ENCODE data around the gene HNRNPF. TPM values are rescaled to one million over a fixed set of nuclear protein-coding genes. Genes with fewer than 3 reads are reported as not detected.

HNRNPF gene
- total and polyA plus RNA-seq, 2 of the 8 experiments (the other 6 are each of a cell fraction or from before 2014, with no cell fraction given) = 209 to 389 TPM

DNA sequence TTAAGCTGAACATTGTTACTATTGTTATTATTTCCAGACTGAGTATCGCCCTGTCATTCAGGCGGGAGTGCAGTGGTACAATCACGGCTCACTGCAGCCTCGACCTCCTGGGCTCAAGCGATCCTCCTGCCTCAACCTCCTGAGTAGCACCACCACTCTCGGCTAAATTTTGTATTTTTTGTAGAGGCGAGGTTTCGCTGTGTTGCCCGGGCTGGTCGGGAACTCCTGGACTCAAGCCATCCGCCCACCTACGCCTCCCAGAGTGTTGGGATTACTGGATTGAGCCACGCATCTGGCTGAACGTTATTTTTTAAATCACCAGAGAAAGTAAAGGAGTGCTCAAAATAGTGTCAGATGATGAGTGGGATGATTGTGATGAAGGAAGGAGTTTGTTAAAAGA, 1.4 kb upstream of the HNRNPF start:
- Histone ChIP-seq H4K8ac (ENCODE audit: extremely low read depth, insufficient read depth, low read length) (no peak overlapping the region), H3K27ac (ENCODE audit: low read depth, low read length) (no peak overlapping the region), H4K5ac (ENCODE audit: insufficient read length, low read depth, low read length) (no peak overlapping the region), H3K9me3 (ENCODE audit: insufficient read depth in 2 of 2, low read depth in 1 of 2, low read length in 1 of 2) (no peaks in the 10 kb centered on the region), H3K23ac (ENCODE audit: insufficient read length) (no peak overlapping the region), H3K23me2 (ENCODE audit: low read depth, low read length) (peaks cover 9% of the 10 kb centered on the region; the same call in 1 of the 2 replicates), H3K56ac (replicated peaks; ENCODE audit: insufficient read length, low read depth, low read length) (no peak overlapping the region), H2AK5ac (ENCODE audit: low read depth, low read length) (no peak overlapping the region), H3K36me3 (ENCODE audit: control insufficient read depth in 2 of 4, insufficient read depth in 4 of 4, low read length in 3 of 4) (no peaks in the 10 kb centered on the region), H3K4ac (replicated peaks; ENCODE audit: insufficient read length, low read depth, low read length) (no peak overlapping the region), H3K4me2 (ENCODE audit: insufficient read depth in 1 of 2, low read depth in 2 of 2, low read length in 2 of 2) (peak overlapping the region; percentile 80 to 81; a peak in 2 of 4 replicates), H4K20me1 (replicated peaks in 1 of 2; ENCODE audit: control insufficient read depth in 1 of 2, insufficient read depth in 2 of 2, low read length in 2 of 2) (peaks cover 6 to 7% of the 10 kb centered on the region in 2 experiments), H2BK15ac (ENCODE audit: low read length) (no peak overlapping the region), H2AFZ (ENCODE audit: low read length) (no peak overlapping the region), H3K18ac (ENCODE audit: extremely low read depth, low read length) (no peak overlapping the region), H4K91ac (replicated peaks; ENCODE audit: insufficient read length, low read length) (no peak overlapping the region), H2BK5ac (ENCODE audit: low read depth, low read length) (no peak overlapping the region), H3K4me3 (ENCODE audit: extremely low read depth in 1 of 4, insufficient read depth in 2 of 4, low read depth in 3 of 4, low read length in 4 of 4) (peak overlapping the region in 1 of 4 experiments; percentile 95; a peak in 2 of 8 replicates), H2BK12ac (ENCODE audit: low read depth, low read length) (no peak overlapping the region), H3K79me1 (ENCODE audit: low read depth, low read length) (no peaks in the 10 kb centered on the region), H2BK20ac (ENCODE audit: low read length) (no peak overlapping the region), H3K9ac (replicated peaks in 1 of 4; ENCODE audit: extremely low read depth in 1 of 4, low read depth in 3 of 4, low read length in 3 of 4) (no peak overlapping the region), H3K4me1 (replicated peaks in 1 of 4; ENCODE audit: control insufficient read depth in 3 of 4, insufficient read depth in 4 of 4, low read length in 3 of 4) (peaks cover 0 to 4% (median 0%) of the 10 kb centered on the region in 4 experiments; a peak in 3 of 7 replicates), H3K27me3 (replicated peaks in 1 of 4; ENCODE audit: control insufficient read depth in 3 of 4, extremely low read depth in 1 of 4, insufficient read depth in 3 of 4, low read length in 3 of 4) (no peaks in the 10 kb centered on the region), H2BK120ac (replicated peaks; ENCODE audit: low read depth, low read length) (no peak overlapping the region), H3K79me2 (ENCODE audit: control insufficient read depth in 1 of 2, insufficient read depth in 2 of 2, low read length in 2 of 2) (peaks cover 27 to 31% of the 10 kb centered on the region in 2 experiments), H3K14ac (ENCODE audit: insufficient read length) (no peak overlapping the region)
- FAIRE-seq = no peak
- POLR2A ChIA-PET (ENCODE audit: partially characterized antibody) = interaction anchor here (1.0 to 4.4 kb wide), 9 partner anchors 9 to 52 kb away, joined by 3 to 31 read pairs (median 7); no protein-coding TSS in a partner anchor
- CTCF ChIA-PET (ENCODE audit: partially characterized antibody) = interaction anchor here (1.8 kb wide), 1 partner anchor 20 kb away, joined by 4 read pairs; no protein-coding TSS in a partner anchor
- DNase-seq (ENCODE audit: low read depth in 1 of 2, low spot score in 2 of 2) = no peak
- 96% methylated on average over 14 of the region's 14 CpGs; no CpG with 5 or more reads in 1 of the 2 experiments for WGBS, 2 experiments (ENCODE audit: extremely low coverage in 1 of 2, insufficient coverage in 1 of 2, insufficient read length in 1 of 2, insufficient replicate concordance in 2 of 2, low coverage in 1 of 2, low lambda C conversion rate in 2 of 2, missing lambda C conversion rate in 1 of 2)
- TF ChIP-seq HDAC2 (IDR thresholded peaks at IDR 0.05; ENCODE audit: borderline replicate concordance in 1 of 2, low read depth in 2 of 2, low read length in 2 of 2) = no peak
- no peak for TF ChIP-seq POU5F1 (IDR thresholded peaks at IDR 0.05; ENCODE audit: low read depth, low read length)
- TF ChIP-seq, protein P1, sequence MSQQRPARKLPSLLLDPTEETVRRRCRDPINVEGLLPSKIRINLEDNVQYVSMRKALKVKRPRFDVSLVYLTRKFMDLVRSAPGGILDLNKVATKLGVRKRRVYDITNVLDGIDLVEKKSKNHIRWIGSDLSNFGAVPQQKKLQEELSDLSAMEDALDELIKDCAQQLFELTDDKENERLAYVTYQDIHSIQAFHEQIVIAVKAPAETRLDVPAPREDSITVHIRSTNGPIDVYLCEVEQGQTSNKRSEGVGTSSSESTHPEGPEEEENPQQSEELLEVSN (IDR thresholded peaks at IDR 0.05) = no peak
- no peak for TF ChIP-seq POLR2AphosphoS5 (IDR thresholded peaks at IDR 0.05; ENCODE audit: low read depth, low read length)
- TF ChIP-seq SIRT6 (IDR thresholded peaks at IDR 0.05; ENCODE audit: low read length) = no peak
- TF ChIP-seq JUND (IDR thresholded peaks at IDR 0.05; ENCODE audit: low read length) = no peak
- no peak for TF ChIP-seq PHF8 (conservative IDR thresholded peaks at IDR 0.05; ENCODE audit: low read depth, low read length)
- TF ChIP-seq TBP (IDR thresholded peaks at IDR 0.05; ENCODE audit: low read depth, low read length) = no peak
- TF ChIP-seq, protein P2, sequence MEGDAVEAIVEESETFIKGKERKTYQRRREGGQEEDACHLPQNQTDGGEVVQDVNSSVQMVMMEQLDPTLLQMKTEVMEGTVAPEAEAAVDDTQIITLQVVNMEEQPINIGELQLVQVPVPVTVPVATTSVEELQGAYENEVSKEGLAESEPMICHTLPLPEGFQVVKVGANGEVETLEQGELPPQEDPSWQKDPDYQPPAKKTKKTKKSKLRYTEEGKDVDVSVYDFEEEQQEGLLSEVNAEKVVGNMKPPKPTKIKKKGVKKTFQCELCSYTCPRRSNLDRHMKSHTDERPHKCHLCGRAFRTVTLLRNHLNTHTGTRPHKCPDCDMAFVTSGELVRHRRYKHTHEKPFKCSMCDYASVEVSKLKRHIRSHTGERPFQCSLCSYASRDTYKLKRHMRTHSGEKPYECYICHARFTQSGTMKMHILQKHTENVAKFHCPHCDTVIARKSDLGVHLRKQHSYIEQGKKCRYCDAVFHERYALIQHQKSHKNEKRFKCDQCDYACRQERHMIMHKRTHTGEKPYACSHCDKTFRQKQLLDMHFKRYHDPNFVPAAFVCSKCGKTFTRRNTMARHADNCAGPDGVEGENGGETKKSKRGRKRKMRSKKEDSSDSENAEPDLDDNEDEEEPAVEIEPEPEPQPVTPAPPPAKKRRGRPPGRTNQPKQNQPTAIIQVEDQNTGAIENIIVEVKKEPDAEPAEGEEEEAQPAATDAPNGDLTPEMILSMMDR (IDR thresholded peaks at IDR 0.05; ENCODE audit: control extremely low read depth in 1 of 3, insufficient read depth in 1 of 3, low read depth in 1 of 3, low read length in 3 of 3) = no peak
- no peak for TF ChIP-seq SP4 (IDR thresholded peaks at IDR 0.05; ENCODE audit: low read length)
- no peak for TF ChIP-seq NRF1 (IDR thresholded peaks at IDR 0.05; ENCODE audit: low read depth, low read length)

Data from H1 (cell line).